A549 (cell line): ENCODE measurements around the gene HOXB4. TPM values are rescaled to one million over a fixed set of nuclear protein-coding genes. Genes with fewer than 3 reads are reported as not detected.

Experiments used
- ATAC-seq, 2 experiments: fragments of 200-7000 bp in 1 of 2; fragments of >200 bp in 1 of 2; cut with Nextera tagmentation in 1 of 2; cut with Tn5 transposase in 1 of 2; 3 replicates each; pipeline versions ENCODE4 v1.8.0 to v1.9.1; 2018 to 2020; ENCODE audit warnings: mild to moderate bottlenecking in 1 of 2, moderate library complexity in 1 of 2
- CTCF ChIA-PET: fragments of 300-600 bp; sonication (Branson Sonifier 250); formaldehyde crosslinking; extraction: SDS; loops from one replicate; lab custom pipeline; 2021; ENCODE audit warnings: antibody characterized with exemption, inconsistent platforms; lab: Yijun Ruan, JAX
- POLR2A ChIA-PET: fragments of 350-600 bp; formaldehyde crosslinking; extraction: SDS; loops from one replicate; lab custom pipeline; 2021; ENCODE audit warnings: antibody characterized with exemption, inconsistent platforms; lab: Yijun Ruan, JAX
- DNase-seq, 2 experiments: peaks; one replicate each; pipeline versions ENCODE4 v3.0.0 to v3.0.0-alpha.2; 2011 to 2016; ENCODE audit warnings: low read depth in 1 of 2, low spot score in 1 of 2
- FAIRE-seq: peaks from 2 replicates; lab custom pipeline; 2011; peaks lifted over from hg19 to GRCh38; lab: Jason Lieb, UNC
- H3K27ac ChIP-seq, 2 experiments: fragments of >200 bp; sonication (Bioruptor Twin); formaldehyde crosslinking; 3 replicates each; pipeline ENCODE4 v1.5.1; 2016 to 2017
- H3K4me1 ChIP-seq: fragments of >200 bp; sonication (Bioruptor Twin); formaldehyde crosslinking; 3 replicates; pipeline ENCODE4 v1.6.1; 2016
- H3K4me2 ChIP-seq: fragments of >200 bp; sonication (Bioruptor Twin); formaldehyde crosslinking; 3 replicates; pipeline ENCODE4 v1.6.1; 2016
- H3K4me3 ChIP-seq: fragments of >200 bp; sonication (Bioruptor Twin); formaldehyde crosslinking; 3 replicates; pipeline ENCODE4 v1.5.1; 2016
- H3K9me3 ChIP-seq: fragments of >200 bp; sonication (Bioruptor Twin); formaldehyde crosslinking; 3 replicates; pipeline ENCODE4 v1.6.1; 2016
- CHD2 ChIP-seq: fragments of 150-350 bp; IDR thresholded peaks from 2 replicates; pipeline ENCODE4 v1.6.1; 2014; ENCODE audit warnings: low read length; ENCODE audit not compliant: partially characterized antibody
- CHD4 ChIP-seq: fragments of 200-600 bp; sonication (generic); IDR thresholded peaks from 2 replicates; pipeline ENCODE4 v1.6.1; 2016; ENCODE audit warnings: antibody characterized with exemption, mild to moderate bottlenecking, borderline replicate concordance
- EHF ChIP-seq: fragments of 250-450 bp; sonication (Bioruptor Pico); IDR thresholded peaks from 2 replicates; pipeline ENCODE4 v1.5.0; 2020; ENCODE audit warnings: mild to moderate bottlenecking
- ESRRA ChIP-seq: fragments of 150-350 bp; IDR thresholded peaks from 2 replicates; pipeline ENCODE4 v1.6.1; 2014; ENCODE audit warnings: mild to moderate bottlenecking, low read length, borderline replicate concordance
- FOSB ChIP-seq: fragments of 250-450 bp; sonication (Bioruptor Pico); IDR thresholded peaks from 2 replicates; pipeline ENCODE4 v1.5.0; 2020; ENCODE audit warnings: mild to moderate bottlenecking, moderate library complexity
- FOXS1 ChIP-seq: fragments of 250-450 bp; sonication (Bioruptor Pico); IDR thresholded peaks from 2 replicates; pipeline ENCODE4 v1.5.0; 2020; ENCODE audit warnings: mild to moderate bottlenecking, moderate library complexity
- GATA3 ChIP-seq: IDR thresholded peaks from 2 replicates; pipeline ENCODE4 v1.6.1; 2012; ENCODE audit warnings: borderline replicate concordance
- HOXB13 ChIP-seq: fragments of 250-450 bp; sonication (Bioruptor Pico); IDR thresholded peaks from 2 replicates; pipeline ENCODE4 v1.5.0; 2020; ENCODE audit warnings: low read depth, mild to moderate bottlenecking, moderate library complexity
- JUNB ChIP-seq: fragments of >200 bp; sonication (Bioruptor Twin); formaldehyde crosslinking; IDR thresholded peaks from 2 replicates; pipeline ENCODE4 v1.6.1; 2016
- MAFK ChIP-seq: fragments of 450-650 bp; IDR thresholded peaks from 2 replicates; pipeline ENCODE4 v1.6.1; 2014; ENCODE audit not compliant: partially characterized antibody
- NFE2L2 ChIP-seq: fragments of 150-350 bp; conservative IDR thresholded peaks from 2 replicates; pipeline ENCODE4 v1.6.1; 2014; ENCODE audit warnings: low read length
- PHF8 ChIP-seq: fragments of 200-600 bp; sonication (generic); IDR thresholded peaks from 2 replicates; pipeline ENCODE4 v1.6.1; 2016; ENCODE audit warnings: low read depth, mild to moderate bottlenecking, antibody characterized with exemption, moderate library complexity, borderline replicate concordance
- POLR2AphosphoS2 ChIP-seq: conservative IDR thresholded peaks from 2 replicates; pipeline ENCODE4 v1.6.1; 2012; ENCODE audit warnings: low read length, improper control_type of control experiment, inconsistent platforms
- RCOR1 ChIP-seq: fragments of 150-350 bp; IDR thresholded peaks from 2 replicates; pipeline ENCODE4 v1.6.1; 2014; ENCODE audit warnings: antibody characterized with exemption, low read length, low read depth
- RNF2 ChIP-seq: fragments of 200-600 bp; sonication (generic); IDR thresholded peaks from 2 replicates; pipeline ENCODE4 v1.6.1; 2016; ENCODE audit warnings: low read depth, mild to moderate bottlenecking, antibody characterized with exemption, moderate library complexity, borderline replicate concordance
- TFCP2L1 ChIP-seq: fragments of 250-450 bp; sonication (Bioruptor Pico); IDR thresholded peaks from 2 replicates; pipeline ENCODE4 v1.5.0; 2021; ENCODE audit warnings: mild to moderate bottlenecking
- ZSCAN20 ChIP-seq: fragments of 250-450 bp; sonication (Bioruptor Pico); IDR thresholded peaks from 2 replicates; pipeline ENCODE4 v1.8.0; 2022; ENCODE audit warnings: mild to moderate bottlenecking, moderate library complexity
- WGBS: methylation state at CpG from one replicate; pipeline ENCODE4 v1.1.6; 2017; ENCODE audit errors: missing lambda C conversion rate; 5-methylcytosine and 5-hydroxymethylcytosine counted together
- polyA plus RNA-seq, 4 experiments: library from polyadenylated mRNA; depleted of rRNA in 3 of 4; stranded (reverse); fragments of >200 nt; fragmentation: RNase III in 1 of 4; extraction: RNeasy Plus Mini Kit Qiagen cat#74134 plus additional on column Dnase treatment in 1 of 4; gene quantifications; 2 replicates in 3 of 4; 3 replicates in 1 of 4; pipeline ENCODE4 v1.2.3, GENCODE V29; 2011 to 2017
- TF ChIP-seq, protein P1 (sequence below): fragments of 250-450 bp; sonication (Bioruptor Pico); IDR thresholded peaks from 2 replicates; pipeline ENCODE4 v1.5.0; 2020; ENCODE audit warnings: low read depth, mild to moderate bottlenecking, moderate library complexity
- TF ChIP-seq, protein P2 (sequence below): fragments of 150-350 bp; IDR thresholded peaks from 2 replicates; pipeline ENCODE4 v1.6.1; 2014; ENCODE audit warnings: low read depth, mild to moderate bottlenecking, low read length
- TF ChIP-seq, protein P3 (sequence below): fragments of >200 bp; sonication (Bioruptor Twin); formaldehyde crosslinking; IDR thresholded peaks from 3 replicates; pipeline ENCODE4 v1.5.1; 2016
- TF ChIP-seq, protein P4 (sequence below): IDR thresholded peaks from 2 replicates; pipeline ENCODE4 v1.6.1; 2012; ENCODE audit warnings: low read depth, borderline replicate concordance

HOXB4 gene
- polyA plus RNA-seq, 2 of the 4 experiments (the other 2 are of a cell fraction) = 0.30 to 0.74 TPM

DNA sequence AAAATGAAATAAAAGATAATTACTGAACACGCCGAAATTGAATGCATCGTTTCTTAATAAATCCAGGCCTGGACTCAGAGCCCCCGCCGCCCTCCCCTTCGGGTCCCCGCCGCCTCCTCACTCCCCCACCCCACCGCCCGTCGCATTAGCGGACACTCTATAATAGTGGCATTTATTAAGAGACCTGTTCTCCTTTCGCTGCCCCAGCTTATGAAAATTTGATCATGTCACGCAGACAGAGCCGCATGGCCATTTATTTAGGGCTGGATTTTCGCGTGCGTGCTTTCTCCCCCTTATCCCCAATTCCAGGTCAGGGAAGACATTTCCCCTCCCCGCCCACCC, 27.0 kb downstream of the HOXB4 start:
- DNase-seq = no peak
- no peak for TF ChIP-seq FOSB (CRISPR knock-in tag)
- no peak for TF ChIP-seq CHD4
- TF ChIP-seq, protein P1, sequence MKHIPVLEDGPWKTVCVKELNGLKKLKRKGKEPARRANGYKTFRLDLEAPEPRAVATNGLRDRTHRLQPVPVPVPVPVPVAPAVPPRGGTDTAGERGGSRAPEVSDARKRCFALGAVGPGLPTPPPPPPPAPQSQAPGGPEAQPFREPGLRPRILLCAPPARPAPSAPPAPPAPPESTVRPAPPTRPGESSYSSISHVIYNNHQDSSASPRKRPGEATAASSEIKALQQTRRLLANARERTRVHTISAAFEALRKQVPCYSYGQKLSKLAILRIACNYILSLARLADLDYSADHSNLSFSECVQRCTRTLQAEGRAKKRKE (CRISPR knock-in tag) = no peak
- TF ChIP-seq, protein P2, sequence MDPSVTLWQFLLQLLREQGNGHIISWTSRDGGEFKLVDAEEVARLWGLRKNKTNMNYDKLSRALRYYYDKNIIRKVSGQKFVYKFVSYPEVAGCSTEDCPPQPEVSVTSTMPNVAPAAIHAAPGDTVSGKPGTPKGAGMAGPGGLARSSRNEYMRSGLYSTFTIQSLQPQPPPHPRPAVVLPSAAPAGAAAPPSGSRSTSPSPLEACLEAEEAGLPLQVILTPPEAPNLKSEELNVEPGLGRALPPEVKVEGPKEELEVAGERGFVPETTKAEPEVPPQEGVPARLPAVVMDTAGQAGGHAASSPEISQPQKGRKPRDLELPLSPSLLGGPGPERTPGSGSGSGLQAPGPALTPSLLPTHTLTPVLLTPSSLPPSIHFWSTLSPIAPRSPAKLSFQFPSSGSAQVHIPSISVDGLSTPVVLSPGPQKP = no peak
- TF ChIP-seq FOXS1 (CRISPR knock-in tag) = no peak
- no peak for TF ChIP-seq POLR2AphosphoS2
- no peak for TF ChIP-seq ESRRA
- no peak for TF ChIP-seq HOXB13 (CRISPR knock-in tag)
- TF ChIP-seq GATA3 = no peak
- no peak for TF ChIP-seq TFCP2L1 (CRISPR knock-in tag)
- Histone ChIP-seq H3K4me3 (no peak overlapping the region), H3K27ac (no peak overlapping the region), H3K4me1 (peaks cover 30% of the 10 kb centered on the region), H3K9me3 (no peaks in the 10 kb centered on the region), H3K4me2 (no peak overlapping the region)
- WGBS = 91% methylated on average over 19 of the region's 19 CpGs
- no peak for ATAC-seq
- FAIRE-seq = no peak
- ChIA-PET CTCF (no interaction called here), POLR2A (no interaction called here)

DNA sequence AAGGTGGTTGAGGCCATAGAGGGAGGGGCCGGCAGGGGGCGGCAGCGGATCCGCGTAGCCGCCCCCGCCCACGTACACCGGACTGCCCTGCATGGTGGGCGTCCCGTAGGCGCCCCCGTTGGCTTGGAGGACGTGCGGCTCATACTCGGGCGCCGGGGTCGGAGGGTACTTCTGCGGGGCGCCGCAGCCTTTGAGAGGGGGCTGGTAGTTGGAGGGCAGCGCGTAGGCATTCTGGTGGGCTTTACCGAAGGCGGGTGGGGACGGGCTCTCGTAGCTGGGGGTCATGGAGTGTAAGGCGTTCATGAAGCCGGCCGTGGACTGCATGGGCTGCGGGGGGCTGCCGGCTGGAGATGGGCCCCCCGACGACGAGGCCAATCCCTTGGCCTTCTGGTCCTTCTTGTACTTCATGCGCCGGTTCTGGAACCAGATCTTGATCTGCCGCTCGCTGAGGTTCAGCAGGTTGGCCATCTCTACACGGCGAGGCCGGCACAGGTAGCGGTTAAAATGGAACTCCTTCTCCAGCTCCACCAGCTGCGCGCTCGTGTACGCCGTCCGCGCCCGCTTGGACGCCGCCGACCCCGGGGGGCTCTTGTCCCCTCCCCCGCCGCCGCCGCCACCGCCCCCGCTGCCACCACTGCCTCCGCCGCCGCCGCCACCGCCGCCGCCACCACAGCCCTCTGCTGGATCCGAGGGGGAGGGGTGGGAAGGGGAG, 27.5 kb downstream of the HOXB4 start:
- Histone ChIP-seq H3K4me3 (no peak overlapping the region), H3K27ac (no peak overlapping the region), H3K4me2 (no peak overlapping the region), H3K4me1 (peaks cover 26% of the 10 kb centered on the region), H3K9me3 (no peaks in the 10 kb centered on the region)
- no peak for ATAC-seq
- 94% methylated on average over 69 of the region's 70 CpGs for WGBS
- no peak for TF ChIP-seq JUNB
- TF ChIP-seq PHF8 = no peak
- TF ChIP-seq, protein P3, sequence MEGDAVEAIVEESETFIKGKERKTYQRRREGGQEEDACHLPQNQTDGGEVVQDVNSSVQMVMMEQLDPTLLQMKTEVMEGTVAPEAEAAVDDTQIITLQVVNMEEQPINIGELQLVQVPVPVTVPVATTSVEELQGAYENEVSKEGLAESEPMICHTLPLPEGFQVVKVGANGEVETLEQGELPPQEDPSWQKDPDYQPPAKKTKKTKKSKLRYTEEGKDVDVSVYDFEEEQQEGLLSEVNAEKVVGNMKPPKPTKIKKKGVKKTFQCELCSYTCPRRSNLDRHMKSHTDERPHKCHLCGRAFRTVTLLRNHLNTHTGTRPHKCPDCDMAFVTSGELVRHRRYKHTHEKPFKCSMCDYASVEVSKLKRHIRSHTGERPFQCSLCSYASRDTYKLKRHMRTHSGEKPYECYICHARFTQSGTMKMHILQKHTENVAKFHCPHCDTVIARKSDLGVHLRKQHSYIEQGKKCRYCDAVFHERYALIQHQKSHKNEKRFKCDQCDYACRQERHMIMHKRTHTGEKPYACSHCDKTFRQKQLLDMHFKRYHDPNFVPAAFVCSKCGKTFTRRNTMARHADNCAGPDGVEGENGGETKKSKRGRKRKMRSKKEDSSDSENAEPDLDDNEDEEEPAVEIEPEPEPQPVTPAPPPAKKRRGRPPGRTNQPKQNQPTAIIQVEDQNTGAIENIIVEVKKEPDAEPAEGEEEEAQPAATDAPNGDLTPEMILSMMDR = 0 out of 3 replicates have a peak, but pooled peaks have one; percentile 7
- ChIA-PET CTCF (no interaction called here), POLR2A (no interaction called here)
- no peak for DNase-seq
- FAIRE-seq = no peak

DNA sequence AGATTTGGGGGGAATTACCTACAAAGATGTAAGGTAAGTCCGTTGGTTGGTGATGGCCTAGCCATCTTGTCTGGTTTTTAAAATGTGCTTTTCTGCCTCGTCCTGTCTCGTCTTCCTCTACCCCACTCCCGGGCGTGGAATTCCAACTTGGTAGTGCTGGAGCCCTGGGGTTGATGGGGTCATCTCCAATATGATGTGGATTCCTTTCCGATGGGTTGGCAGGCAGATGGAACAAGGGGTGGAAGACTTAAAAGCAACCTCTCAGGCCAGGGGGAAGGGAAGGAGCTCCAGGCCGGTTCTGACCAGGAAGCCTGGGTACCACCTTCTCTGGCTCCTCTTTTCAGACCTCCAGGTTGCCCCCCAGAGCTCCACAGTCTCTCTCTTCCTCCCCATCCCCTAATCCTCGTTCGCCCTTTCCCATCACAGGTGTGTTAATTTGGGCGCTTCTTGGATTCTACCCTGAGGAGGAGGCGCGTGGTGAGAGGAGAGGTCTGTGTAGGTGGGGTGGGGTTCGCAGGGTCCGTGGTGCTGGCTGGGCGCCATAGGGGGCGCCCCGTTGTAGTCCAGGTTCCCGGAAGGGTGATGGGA, 28.1 kb downstream of the HOXB4 start:
- Histone ChIP-seq H3K4me3 (no peak overlapping the region), H3K9me3 (no peaks in the 10 kb centered on the region), H3K4me2 (no peak overlapping the region), H3K4me1 (peaks cover 26% of the 10 kb centered on the region), H3K27ac (no peak overlapping the region)
- ChIA-PET CTCF (interaction anchor here (1.1 kb wide), 1 partner anchor 57 kb away, joined by 4 read pairs; no protein-coding TSS in a partner anchor), POLR2A (no interaction called here)
- WGBS = 89% methylated on average over 18 of the region's 18 CpGs
- DNase-seq (no peak), ATAC-seq (no peak), FAIRE-seq (no peak)
- TF ChIP-seq NFE2L2 = no peak
- no peak for TF ChIP-seq EHF (CRISPR knock-in tag)
- no peak for TF ChIP-seq MAFK
- TF ChIP-seq RNF2 = no peak
- no peak for TF ChIP-seq ZSCAN20 (CRISPR knock-in tag)
- TF ChIP-seq JUNB = no peak
- TF ChIP-seq, protein P4, sequence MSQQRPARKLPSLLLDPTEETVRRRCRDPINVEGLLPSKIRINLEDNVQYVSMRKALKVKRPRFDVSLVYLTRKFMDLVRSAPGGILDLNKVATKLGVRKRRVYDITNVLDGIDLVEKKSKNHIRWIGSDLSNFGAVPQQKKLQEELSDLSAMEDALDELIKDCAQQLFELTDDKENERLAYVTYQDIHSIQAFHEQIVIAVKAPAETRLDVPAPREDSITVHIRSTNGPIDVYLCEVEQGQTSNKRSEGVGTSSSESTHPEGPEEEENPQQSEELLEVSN = no peak
- no peak for TF ChIP-seq CHD2
- no peak for TF ChIP-seq RCOR1
